PC-9 (cell line): ENCODE data around the gene PCDHGA1. TPM values are rescaled to one million over a fixed set of nuclear protein-coding genes. Genes with fewer than 3 reads are reported as not detected.
A peak's percentile ranks its signal among the peaks of the same experiment; 100 is the strongest.

Experiments
- BruUV-seq: library from RNA; stranded (reverse); fragments of 400-500 nt; replicated peaks from 2 replicates; lab custom pipeline; 2021; lab: Mats Ljungman, UMichigan
- CTCF ChIA-PET: fragments of 300-600 bp; sonication (Branson Sonifier 250); formaldehyde crosslinking; loops from one replicate; lab custom pipeline; 2022; ENCODE audit warnings: antibody characterized with exemption; lab: Charles Lee
- POLR2A ChIA-PET: fragments of 300-600 bp; sonication (Branson Sonifier 250); formaldehyde crosslinking; loops from one replicate; lab custom pipeline; 2022; ENCODE audit warnings: antibody characterized with exemption; ENCODE audit not compliant: unreplicated experiment; lab: Charles Lee
- DNase-seq, 2 experiments: peaks; one replicate each; pipeline versions ENCODE4 v3.0.0 to v3.0.0-alpha.2; 2015 to 2022; ENCODE audit warnings: mixed read lengths in 1 of 2
- H2AFZ ChIP-seq: fragments of 200-600 bp; sonication (generic); 2 replicates; pipeline ENCODE4 v1.8.1; 2017; ENCODE audit warnings: antibody characterized with exemption
- H3F3A ChIP-seq: fragments of 200-600 bp; sonication (generic); 2 replicates; pipeline ENCODE4 v1.8.1; 2017; ENCODE audit warnings: antibody characterized with exemption, mild to moderate bottlenecking, low read depth; ENCODE audit not compliant: insufficient read depth
- H3K27ac ChIP-seq: fragments of 200-600 bp; sonication (generic); 2 replicates; pipeline ENCODE4 v1.6.1; 2016; ENCODE audit warnings: mixed run types
- H3K27me3 ChIP-seq: fragments of 200-600 bp; sonication (generic); 2 replicates; pipeline ENCODE4 v1.6.1; 2016; ENCODE audit warnings: low read depth, mixed run types; ENCODE audit not compliant: insufficient read depth
- H3K36me3 ChIP-seq: fragments of 200-600 bp; sonication (generic); 2 replicates; pipeline ENCODE4 v1.6.1; 2016; ENCODE audit warnings: low read depth, mixed run types
- H3K4me1 ChIP-seq: fragments of 200-600 bp; sonication (generic); replicated peaks from 2 replicates; pipeline ENCODE4 v1.6.1; 2016; ENCODE audit warnings: mixed run types; ENCODE audit not compliant: insufficient read depth
- H3K4me2 ChIP-seq: fragments of 200-600 bp; sonication (generic); 2 replicates; pipeline ENCODE4 v1.6.1; 2017; ENCODE audit warnings: mixed run types
- H3K4me3 ChIP-seq: fragments of 200-600 bp; sonication (generic); 2 replicates; pipeline ENCODE4 v1.6.1; 2016; ENCODE audit warnings: mixed run types
- H3K79me2 ChIP-seq: fragments of 200-600 bp; sonication (generic); 2 replicates; pipeline ENCODE4 v1.6.1; 2017; ENCODE audit warnings: low read depth, mixed run types
- H3K9me2 ChIP-seq: fragments of 200-600 bp; sonication (generic); 2 replicates; pipeline ENCODE4 v1.8.1; 2017; ENCODE audit warnings: mild to moderate bottlenecking; ENCODE audit not compliant: insufficient read depth
- H3K9me3 ChIP-seq: fragments of 200-600 bp; sonication (generic); 2 replicates; pipeline ENCODE4 v1.8.1; 2016; ENCODE audit warnings: low read depth; ENCODE audit not compliant: insufficient read depth
- H4K20me1 ChIP-seq: fragments of 200-600 bp; sonication (generic); 2 replicates; pipeline ENCODE4 v1.8.1; 2017; ENCODE audit not compliant: insufficient read depth
- CTCF ChIP-seq: fragments of 200-600 bp; sonication (generic); conservative IDR thresholded peaks from 2 replicates; pipeline ENCODE4 v1.6.1; 2017; ENCODE audit warnings: mixed run types, antibody characterized with exemption, mild to moderate bottlenecking, moderate library complexity
- EZH2 ChIP-seq: fragments of 200-600 bp; sonication (generic); IDR thresholded peaks from 2 replicates; pipeline ENCODE4 v1.8.0; 2017; ENCODE audit warnings: antibody characterized with exemption, low read depth
- intact Hi-C: fragments of 100-400 bp; cut with micrococcal nuclease; formaldehyde crosslinking; loops from one replicate; pipeline ENCODE4 v1.10.0; 2022; ENCODE audit not compliant: unreplicated experiment
- total RNA-seq: library from RNA; stranded (reverse); gene quantifications from 2 replicates; pipeline ENCODE4 v1.2.3, GENCODE V29; 2021

Gene PCDHGA1
- total RNA-seq, 1 experiment from 2014 or later: 0.07 TPM

- H3K9me2 ChIP-seq: no peaks in the 10 kb centered on the region
- peak within 1 kb of the TSS; percentile 60; the same call in 1 of the 2 replicates for H2AFZ ChIP-seq
- no peak within 1 kb of the TSS for H3K4me2 ChIP-seq
- POLR2A ChIA-PET: no interaction called here
- H3K9me3 ChIP-seq: no peaks in the 10 kb centered on the region
- TF ChIP-seq EZH2 (no peak), CTCF (peak; percentile 44)
- no peaks in the 10 kb centered on the region for H3K4me1 ChIP-seq
- intact Hi-C loops: loop anchor here (5.0 kb wide), 1 partner anchor 212 kb away; no protein-coding TSS in a partner anchor
- no peaks in the 10 kb centered on the region for H3F3A ChIP-seq
- DNase-seq: peak in 1 of 2 experiments; percentile 33
- no peak within 1 kb of the TSS for H3K4me3 ChIP-seq
- no peaks in the 10 kb centered on the region for H3K79me2 ChIP-seq
- no peaks in the 10 kb centered on the region for H3K27me3 ChIP-seq
- no peaks in the 10 kb centered on the region for H4K20me1 ChIP-seq
- no peaks in the 10 kb centered on the region for H3K36me3 ChIP-seq
- CTCF ChIA-PET: no interaction called here
- no peak within 1 kb of the TSS for H3K27ac ChIP-seq
- no TSS peak for BruUV-seq
These were observed 19.8 kb downstream of the PCDHGA1 start, which contains the start of gene PCDHGB1 for GRCh38 chr5:141349917-141350619. TSS of gene PCDHGB1 (plus strand) at chr5:141350099. CDS start at chr5:141350261, 162 bp downstream.

GRCh38 chr5:141351591-141351990 lies 21.3 kb downstream of the PCDHGA1 start:
- BruUV-seq: no TSS peak
- H2AFZ ChIP-seq: no peak overlapping the region
- no peak overlapping the region for H3K4me3 ChIP-seq
- no peaks in the 10 kb centered on the region for H3K9me3 ChIP-seq
- no peaks in the 10 kb centered on the region for H3K79me2 ChIP-seq
- DNase-seq: no peak
- H3K4me1 ChIP-seq: no peaks in the 10 kb centered on the region
- H3K27ac ChIP-seq: no peak overlapping the region
- H3K27me3 ChIP-seq: no peaks in the 10 kb centered on the region
- no peak overlapping the region for H3K4me2 ChIP-seq
- ChIA-PET CTCF (no interaction called here), POLR2A (no interaction called here)
- intact Hi-C loops: loop anchor here (5.0 kb wide), 1 partner anchor 211 kb away; no protein-coding TSS in a partner anchor
- no peaks in the 10 kb centered on the region for H3F3A ChIP-seq
- H3K9me2 ChIP-seq: no peaks in the 10 kb centered on the region
- TF ChIP-seq EZH2 (no peak), CTCF (no peak)
- no peaks in the 10 kb centered on the region for H4K20me1 ChIP-seq
- H3K36me3 ChIP-seq: no peaks in the 10 kb centered on the region

- no TSS peak for BruUV-seq
- Histone ChIP-seq H3K4me3 (no peak within 1 kb of the TSS), H3K36me3 (no peaks in the 10 kb centered on the region), H3K9me2 (no peaks in the 10 kb centered on the region), H2AFZ (no peak within 1 kb of the TSS), H3K79me2 (no peaks in the 10 kb centered on the region), H3K27me3 (no peaks in the 10 kb centered on the region), H3K4me2 (no peak within 1 kb of the TSS), H3K27ac (no peak within 1 kb of the TSS), H3K4me1 (no peaks in the 10 kb centered on the region), H4K20me1 (no peaks in the 10 kb centered on the region), H3K9me3 (no peaks in the 10 kb centered on the region), H3F3A (no peaks in the 10 kb centered on the region)
- no peak for DNase-seq
- ChIA-PET POLR2A (no interaction called here), CTCF (no interaction called here)
- intact Hi-C loops: loop anchor here (5.0 kb wide), 1 partner anchor 207 kb away; no protein-coding TSS in a partner anchor
- TF ChIP-seq EZH2: no peak
- TF ChIP-seq CTCF: peak; percentile 60
These were observed 24.7 kb downstream of the PCDHGA1 start, which contains the start of gene PCDHGA4 for GRCh38 chr5:141354900-141355469. TSS of gene PCDHGA4 (plus strand) at chr5:141355021. CDS start at chr5:141355108, 87 bp downstream.
